HG02571 (cell line): ENCODE data around the gene CFAP43.
A peak's percentile ranks its signal among the peaks of the same experiment; 100 is the strongest.

Source experiments
- ATAC-seq: cut with Tn5 transposase; IDR thresholded peaks from one replicate; pipeline ENCODE4 v1.9.1; 2021; ENCODE audit warnings: mild to moderate bottlenecking, moderate library complexity; ENCODE audit not compliant: unreplicated experiment

The CFAP43 gene, protein sequence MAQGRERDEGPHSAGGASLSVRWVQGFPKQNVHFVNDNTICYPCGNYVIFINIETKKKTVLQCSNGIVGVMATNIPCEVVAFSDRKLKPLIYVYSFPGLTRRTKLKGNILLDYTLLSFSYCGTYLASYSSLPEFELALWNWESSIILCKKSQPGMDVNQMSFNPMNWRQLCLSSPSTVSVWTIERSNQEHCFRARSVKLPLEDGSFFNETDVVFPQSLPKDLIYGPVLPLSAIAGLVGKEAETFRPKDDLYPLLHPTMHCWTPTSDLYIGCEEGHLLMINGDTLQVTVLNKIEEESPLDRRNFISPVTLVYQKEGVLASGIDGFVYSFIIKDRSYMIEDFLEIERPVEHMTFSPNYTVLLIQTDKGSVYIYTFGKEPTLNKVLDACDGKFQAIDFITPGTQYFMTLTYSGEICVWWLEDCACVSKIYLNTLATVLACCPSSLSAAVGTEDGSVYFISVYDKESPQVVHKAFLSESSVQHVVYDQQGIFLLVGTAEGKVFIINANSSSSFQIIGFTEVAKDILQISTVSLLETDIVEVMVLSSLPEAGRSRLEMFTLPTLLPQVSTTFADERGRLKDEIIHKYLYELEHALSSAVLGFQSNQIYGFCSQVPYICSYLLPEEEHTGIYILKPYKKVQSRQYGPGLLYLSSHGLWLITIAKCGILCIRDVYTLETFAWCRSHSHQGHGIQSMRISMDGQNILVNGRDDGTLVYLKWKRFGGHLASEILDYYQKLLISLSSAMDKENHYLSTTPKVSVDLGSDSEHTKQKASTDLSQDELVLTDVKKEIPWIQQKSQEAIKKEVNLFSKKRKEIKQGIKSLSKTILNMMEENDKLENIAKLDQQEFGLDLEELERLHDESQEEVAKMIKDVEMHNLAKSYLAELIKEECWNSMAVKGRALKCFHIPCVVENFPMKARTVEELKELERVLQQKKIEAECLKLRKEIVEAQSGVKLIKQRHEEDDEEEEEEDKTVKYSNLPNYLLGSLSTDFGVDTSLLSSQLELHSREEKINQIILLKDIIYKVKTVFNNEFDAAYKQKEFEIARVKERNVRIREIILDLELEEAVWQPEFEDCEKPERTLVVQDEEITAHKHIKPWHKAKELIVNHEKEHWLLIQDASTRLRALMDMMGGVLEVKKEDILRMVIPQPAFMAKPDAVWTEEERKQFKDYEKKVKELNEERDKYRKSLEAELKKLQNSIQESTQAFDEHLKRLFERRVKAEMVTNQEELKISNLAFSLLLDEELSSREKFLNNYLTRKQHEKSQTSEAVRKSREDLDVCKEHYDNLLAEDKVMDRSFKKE (N-terminal part only)

DNA sequence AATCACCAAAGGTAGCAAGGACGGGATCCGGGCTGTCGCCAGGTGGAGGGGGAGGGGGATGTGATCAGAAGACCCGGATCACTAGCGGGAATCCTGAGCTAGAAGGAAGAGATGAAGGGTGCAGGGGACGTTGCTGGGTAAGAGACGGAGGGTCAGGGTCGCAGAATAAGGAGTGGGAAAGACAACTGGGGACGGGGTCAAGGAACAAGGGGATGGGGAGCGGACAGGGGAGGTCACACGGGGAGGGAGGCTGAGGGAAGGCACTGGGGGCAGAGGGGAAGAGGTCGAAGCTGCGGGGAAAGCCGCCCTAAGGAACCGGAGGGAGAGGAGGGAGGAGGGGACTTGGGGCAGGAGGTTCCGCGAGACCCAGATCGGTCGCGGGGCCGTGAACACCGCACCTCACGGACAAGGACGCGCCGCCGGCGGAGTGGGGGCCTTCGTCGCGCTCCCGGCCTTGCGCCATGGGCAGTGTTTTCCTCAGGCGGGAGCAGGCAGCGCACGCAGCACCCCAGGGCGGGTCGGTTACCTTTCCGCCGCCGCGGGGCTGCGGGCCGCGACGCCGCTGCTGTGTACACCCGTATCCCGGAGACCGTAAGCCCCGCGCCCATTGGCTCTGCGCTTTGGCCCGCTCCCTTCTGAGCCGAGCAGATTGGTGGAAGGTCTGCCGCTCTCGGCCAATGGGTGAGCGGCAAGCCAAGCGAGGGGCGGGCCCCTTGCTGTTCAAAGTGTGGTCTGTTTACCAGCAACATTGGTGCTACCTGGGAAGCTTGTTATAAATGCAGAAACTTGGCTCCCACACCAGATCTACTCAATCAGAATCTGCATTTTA, at the start of gene CFAP43:
Gene CFAP43 (minus strand): TSS at position 581 of the 829 bp plus-strand sequence. CDS start 118 bp downstream, at position 463.
- peak; percentile 100 for ATAC-seq

DNA sequence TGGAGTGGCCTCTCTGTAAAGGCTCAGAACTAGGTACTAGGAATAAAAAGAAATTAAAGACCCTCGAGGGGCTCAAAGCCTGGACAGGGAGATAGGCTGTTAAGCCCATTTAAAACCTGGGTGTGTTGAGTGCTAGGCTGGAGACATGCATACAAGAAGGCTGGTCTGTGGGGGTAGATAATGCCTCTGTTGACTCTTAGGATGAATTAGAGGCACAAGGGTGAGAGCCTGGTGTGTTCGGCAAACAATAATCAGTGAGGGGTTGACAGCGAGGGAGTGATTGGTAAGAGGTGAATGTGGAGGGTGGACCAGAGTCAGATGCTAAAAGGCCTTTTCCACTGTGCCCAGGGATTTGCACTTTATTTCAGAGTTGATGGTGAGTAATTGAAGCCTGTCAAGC, 49.5 kb upstream of the CFAP43 start:
- ATAC-seq = no peak

DNA sequence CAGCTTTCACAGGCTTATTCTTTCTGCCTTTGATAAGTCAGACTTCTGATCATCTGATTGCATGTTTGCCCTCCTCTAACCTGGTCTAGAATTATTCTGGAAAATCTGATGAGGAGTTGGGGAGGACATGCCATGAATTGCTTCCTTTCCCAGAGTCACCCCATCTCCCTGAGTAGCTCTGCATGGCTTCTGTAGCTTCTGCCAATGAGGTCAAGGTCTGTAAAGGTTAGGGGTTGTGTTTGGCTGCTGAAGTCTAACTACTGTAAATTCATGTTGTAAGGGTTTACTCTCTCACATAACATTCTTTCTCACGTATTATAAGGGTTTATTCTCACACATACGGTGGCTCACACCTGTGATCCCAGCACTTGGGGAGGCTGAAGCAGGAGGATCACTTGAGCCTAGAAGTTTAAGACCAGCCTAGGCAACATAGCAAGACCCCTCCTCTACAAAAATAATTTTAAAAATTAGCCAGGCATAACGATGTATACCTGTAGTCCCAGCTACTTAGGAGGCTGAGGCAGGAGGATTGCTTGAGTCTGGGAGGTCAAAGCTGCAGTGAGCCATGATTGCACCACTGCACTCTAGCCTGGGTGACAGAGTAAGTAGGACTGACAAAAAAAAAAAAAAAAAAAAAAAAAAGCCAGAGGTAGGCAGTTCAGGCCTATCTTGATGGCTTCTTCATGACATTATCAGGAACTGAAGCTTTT, 47.5 kb upstream of the CFAP43 start:
- ATAC-seq = no peak

DNA sequence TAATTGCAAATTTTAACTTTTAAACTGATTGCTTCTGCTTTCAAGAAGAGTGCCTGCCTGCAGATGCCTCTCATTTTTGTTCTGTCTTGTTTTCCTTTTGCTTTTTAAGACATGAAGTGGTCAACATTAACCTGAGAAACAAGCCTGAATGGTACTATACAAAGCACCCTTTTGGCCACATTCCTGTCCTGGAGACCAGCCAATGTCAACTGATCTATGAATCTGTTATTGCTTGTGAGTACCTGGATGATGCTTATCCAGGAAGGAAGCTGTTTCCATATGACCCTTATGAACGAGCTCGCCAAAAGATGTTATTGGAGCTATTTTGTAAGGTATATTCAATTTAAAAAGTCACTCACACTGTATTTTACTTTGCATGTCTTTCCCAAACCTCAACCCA, 45.6 kb upstream of the CFAP43 start:
- no peak for ATAC-seq

DNA sequence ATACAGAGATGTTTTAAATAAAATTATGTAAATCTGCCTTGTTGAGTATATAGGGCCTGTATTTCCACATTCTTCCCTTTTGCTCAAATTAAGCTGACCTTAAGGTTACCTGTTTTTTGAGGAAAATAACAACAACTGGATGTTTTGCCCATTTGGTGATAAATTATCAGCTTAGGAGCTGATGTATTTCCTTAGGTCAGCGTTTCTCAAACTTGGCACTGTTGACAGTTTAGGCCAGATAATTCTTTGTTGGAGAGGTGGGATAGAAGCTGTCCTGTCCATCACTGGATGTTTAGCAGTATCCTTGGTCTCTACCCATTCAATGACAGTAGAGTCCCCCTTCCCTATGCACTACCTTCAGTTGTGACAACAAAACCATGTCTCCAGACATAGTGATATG, 44.0 kb upstream of the CFAP43 start:
- ATAC-seq = no peak

DNA sequence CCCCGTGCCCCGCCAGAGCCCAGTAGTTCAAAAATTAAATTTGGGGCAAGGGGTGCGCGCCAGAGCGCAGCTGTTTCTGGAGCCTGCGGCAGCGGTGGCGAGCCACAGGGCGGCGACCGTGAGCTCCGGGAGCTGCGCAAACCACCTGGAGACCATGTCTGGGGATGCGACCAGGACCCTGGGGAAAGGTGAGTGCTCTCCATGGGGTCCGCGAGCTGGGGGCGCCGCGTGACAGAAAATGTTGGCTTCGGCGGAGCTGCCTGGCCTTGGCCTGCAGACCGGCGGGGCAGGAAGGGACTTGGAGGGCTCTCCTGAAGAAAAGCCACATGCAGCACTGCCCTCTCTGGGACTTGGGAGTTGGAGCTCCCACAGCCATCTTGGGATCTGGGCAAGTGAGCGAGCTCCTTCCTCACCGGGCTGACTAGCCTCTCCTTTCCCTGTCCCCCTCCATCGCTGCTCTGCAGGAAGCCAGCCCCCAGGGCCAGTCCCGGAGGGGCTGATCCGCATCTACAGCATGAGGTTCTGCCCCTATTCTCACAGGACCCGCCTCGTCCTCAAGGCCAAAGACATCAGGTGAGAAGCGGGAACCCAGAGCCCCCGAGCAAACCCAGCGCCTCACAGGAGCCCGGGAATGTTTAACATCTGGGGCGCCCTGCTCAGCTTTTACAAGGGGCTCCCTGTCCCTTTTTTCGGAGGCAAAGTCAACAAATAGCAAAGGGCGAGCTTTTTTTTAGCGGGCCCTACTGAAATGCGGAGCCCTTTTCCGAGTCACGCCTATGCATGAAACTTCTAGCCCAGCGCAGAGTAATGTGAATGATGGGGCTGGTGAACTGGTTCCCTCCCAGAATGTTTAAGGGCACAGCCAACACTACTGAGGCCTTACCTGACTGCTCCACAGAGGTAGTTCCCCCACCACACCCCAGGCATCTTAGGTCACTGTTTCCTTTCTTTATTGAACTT, 42.9 kb upstream of the CFAP43 start:
- peak; percentile 71 for ATAC-seq

DNA sequence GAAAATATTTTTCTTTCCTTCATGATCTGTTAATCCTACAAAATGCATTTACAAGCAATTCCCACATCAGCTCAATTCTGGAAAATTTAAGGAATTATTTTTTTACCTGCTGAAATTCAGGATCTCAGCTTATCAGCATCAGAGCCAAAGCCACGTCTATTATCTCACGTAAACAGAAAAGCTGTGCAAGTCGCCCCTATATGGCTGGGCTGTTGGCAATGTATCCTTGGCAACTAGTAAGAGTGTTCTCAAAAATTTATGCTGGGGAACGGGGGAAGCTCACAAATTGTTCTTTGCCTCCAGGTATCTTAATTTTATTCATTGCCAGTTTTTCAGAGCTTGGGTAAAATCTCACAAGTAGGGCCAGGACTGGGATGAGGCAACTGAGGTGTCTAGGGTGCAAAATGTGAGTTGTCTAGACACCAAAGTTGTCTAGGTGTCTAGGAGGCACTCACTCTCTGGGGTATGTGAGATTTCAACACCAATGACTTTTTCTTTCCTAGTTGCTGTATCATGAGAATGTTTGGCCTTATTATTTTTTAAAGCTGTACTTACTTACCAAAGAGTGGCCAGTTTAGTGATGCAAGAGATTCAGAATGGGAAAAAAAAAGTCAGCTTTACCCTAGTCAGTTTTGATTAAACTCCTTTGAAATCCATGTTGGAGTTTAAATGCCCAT, 41.9 kb upstream of the CFAP43 start:
- no peak for ATAC-seq

DNA sequence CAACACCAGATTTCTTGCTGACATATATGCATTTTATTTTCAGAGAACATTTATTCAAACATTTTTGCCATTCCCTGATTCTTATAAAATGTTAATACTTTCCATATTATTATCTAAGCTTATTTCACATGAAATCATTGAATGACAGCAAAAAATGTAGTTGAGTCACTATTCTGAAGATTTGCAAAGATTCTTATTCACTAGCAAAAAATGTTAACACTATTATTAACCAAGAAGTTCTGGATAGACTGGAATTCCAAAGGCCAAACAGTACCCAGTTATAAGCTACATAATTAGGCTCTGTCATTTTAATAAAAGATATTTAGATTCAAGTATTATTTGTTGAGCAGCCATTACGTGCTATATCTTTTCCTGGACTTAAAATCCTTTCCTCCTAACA, 41.1 kb upstream of the CFAP43 start:
- no peak for ATAC-seq

DNA sequence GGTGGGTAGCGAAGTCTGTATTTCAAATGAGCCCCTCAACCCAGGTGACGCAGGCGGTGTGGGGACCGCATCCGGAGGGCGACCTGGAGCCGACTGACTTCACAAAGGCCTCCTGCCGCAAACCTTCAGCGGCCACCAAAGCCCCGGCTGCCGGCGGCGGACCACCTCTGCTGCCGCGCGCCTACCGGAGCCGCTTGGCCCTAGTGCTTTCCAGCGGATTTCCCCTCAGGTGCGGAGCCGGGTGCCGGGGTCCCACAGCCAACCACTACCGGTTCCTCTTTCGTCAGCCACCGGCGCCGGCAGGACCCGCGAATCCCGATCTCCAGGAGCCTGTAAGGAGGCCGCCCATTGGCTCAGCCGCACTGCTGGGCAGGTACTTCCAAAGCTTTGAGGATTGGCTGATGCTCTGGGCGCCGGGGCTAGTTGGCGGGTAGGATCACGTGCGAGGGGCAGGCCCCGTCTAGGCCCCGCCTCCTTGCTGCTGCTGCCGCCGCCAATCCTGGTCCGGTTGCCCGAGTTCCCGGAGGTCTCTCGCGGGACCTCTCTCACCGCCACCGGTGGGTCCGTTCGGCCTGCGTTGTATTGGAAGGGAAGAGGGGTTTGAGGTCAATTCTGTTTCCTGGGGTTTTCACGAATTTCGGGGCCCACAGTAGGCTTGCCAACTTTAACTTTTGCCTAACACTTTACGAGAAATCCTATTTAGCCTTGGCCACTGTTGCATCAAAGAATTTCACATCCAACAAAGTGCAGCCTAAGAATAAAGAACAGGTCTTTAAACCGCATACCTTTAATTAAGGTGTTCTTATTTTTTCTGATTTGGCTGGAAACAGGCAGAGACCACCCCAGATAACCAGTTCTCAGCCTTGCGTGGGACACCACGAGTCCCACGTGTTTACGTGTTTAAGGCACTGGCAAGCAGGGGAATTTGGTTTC, 36.8 kb upstream of the CFAP43 start, which contains the start of gene GSTO2:
Gene GSTO2 (plus strand): TSS at position 472 of the 933 bp plus-strand sequence. CDS start 5,732 bp downstream, outside the sequence.
- ATAC-seq = peak; percentile 99

DNA sequence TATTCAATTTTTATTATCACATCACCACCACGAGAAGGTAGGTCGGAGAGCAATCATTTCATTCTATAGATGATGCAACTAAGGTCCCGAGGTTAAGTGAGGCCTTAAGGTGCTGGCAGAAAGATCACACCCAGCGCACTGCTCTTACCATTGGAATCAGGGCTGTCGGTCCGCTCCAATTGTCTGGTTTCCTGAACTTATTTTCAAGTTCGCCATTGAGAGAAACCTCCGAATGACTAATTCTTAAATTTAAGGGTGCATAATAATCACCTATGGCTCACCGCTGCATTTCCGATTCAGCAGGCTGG, 36.2 kb upstream of the CFAP43 start:
- ATAC-seq = no peak

DNA sequence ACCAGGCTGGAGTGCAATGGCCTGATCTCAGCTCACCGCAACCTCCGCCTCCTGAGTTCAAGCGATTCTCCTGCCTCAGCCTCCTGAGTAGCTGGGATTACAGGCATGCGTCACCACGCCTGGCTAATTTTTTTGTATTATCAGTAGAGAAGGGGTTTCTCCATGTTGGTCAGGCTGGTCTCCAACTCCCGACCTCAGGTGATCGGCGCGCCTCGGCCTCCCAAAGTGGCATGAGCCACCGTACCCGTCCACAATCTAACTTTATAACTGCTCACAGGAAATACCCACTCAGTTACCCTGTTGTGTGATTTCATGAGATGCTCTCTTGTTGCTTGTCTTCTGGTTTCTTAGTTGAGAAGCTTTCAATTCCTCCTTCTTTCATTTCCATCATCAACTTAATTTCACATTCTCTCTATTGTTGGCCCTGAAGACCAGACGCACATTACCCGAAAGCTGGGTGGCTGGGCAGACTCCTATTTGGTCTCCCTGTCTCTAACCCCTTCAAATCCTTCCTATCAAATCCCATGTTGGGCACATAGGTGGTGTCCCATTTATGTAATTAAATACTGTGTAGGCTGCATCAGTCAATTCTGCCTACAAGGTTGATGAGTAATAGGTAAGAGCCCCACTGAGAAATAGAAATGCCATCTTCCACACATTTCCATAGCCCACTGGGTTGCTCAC, 35.7 kb upstream of the CFAP43 start:
- no peak for ATAC-seq

DNA sequence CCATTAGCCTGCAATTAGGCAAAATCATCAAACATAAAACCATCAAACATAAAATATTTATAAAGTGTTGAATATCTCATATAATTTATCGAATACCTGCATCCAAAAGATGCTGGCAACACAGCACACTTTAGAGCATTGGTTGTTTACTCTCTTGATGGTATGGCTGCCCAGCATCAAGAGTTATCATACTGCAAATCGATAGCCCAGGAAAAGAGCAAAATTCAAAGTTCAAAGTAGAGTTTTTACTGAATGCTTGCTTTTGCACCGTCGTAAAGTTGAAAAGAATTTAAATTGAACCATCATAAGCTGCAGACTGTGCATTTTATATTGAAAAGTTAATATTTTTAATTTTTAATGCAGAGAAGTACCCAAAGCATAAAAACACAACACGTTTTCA, 32.6 kb upstream of the CFAP43 start:
- ATAC-seq = no peak

DNA sequence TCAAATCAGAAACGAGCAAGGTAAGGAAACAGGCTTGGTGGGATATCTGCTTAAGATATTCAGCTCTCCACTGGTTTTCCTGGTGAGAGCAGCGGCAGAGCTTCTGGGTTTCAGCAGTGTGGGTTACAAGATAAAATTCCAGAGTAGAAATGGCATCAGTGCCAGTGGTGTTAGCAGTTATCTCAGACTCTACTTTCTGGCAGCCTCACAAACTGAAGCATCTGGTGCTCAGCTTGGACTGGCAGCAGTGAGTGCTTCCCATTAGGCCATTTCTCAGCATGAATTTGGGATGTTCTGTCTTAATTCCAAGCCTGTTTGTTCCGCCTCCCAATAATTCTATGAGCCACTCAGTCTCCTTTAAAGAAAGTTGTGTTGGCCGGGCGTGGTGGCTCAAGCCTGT, 29.9 kb upstream of the CFAP43 start:
- no peak for ATAC-seq

DNA sequence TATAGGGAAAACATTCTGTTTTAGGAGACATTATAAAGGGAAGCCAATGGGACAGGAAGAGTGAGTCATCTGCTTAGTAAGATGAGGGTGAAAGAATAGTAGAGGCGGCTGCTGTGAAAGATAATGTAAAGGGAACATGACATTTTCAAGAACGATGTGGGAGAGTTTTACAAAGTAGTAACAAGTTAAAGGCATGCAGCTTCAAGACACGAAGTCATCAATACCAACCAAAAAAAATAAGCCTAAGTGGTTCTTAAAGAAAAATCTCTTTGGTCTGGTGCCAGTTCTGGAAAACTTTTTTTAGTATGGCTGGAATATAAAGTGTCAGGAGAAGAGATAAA, 28.6 kb upstream of the CFAP43 start:
- no peak for ATAC-seq

DNA sequence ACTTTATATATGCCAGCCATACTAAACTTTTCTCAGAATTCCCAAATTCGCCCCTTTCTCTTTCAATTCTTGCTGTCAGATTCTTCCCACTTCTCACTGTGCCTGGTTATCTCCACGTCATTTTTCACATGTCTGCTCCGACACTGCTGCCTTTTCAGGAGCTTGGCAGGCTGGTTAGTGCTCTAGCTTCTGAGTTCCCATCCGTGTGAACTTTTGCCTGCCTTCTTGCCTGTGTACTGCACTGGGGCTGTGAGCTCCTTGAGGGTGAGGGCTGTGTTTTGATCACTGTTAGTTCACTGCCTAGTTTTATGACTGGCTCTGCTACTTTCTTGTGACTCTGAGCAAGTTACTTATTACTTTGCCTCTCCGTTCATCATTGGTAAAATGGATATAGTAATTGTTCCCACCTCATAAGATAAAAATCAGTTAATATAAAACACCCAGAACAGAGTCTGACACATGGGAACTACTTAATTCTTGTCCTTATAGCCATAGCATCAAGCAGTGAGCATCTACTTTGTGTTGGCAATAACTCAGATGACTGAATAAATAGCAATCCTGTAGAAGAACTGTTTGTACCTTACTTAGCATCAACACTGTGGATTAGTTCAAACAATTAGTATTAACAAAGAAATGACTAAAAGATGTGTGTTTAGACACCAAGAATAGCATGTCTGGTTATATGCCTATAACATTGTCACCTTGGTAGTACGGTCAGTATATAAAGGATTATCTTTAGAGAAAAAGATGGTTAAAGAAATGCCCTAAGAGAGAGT, 28.0 kb upstream of the CFAP43 start:
- no peak for ATAC-seq

DNA sequence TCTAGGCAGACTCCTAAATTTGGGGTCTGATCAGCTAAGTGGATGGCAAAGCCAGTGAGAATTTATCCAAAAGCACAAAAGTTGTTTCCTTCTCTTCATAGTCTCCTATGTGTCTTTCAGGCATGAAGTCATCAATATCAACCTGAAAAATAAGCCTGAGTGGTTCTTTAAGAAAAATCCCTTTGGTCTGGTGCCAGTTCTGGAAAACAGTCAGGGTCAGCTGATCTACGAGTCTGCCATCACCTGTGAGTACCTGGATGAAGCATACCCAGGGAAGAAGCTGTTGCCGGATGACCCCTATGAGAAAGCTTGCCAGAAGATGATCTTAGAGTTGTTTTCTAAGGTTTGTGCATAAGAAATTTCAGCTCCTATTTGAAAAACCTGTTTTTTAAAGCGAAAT, 27.3 kb upstream of the CFAP43 start:
- no peak for ATAC-seq
